HCT116 (cell line): ENCODE results near the gene C1orf105. TPM values are rescaled to one million over a fixed set of nuclear protein-coding genes. Genes with fewer than 3 reads are reported as not detected.

Source experiments
- ATAC-seq: fragments of 200-7000 bp; cut with Tn5 transposase; 2 replicates; pipeline ENCODE4 v1.9.1; 2020; ENCODE audit warnings: mild to moderate bottlenecking, moderate library complexity
- BruUV-seq: library from RNA; stranded (reverse); fragments of 400-500 nt; replicated peaks from 2 replicates; lab custom pipeline; 2021; lab: Mats Ljungman, UMichigan
- CTCF ChIA-PET: fragments of 300-600 bp; sonication (Branson Sonifier 250); formaldehyde crosslinking; loops from one replicate; lab custom pipeline; 2021; ENCODE audit warnings: antibody characterized with exemption; lab: Charles Lee
- POLR2A ChIA-PET: fragments of 300-600, 350-600 bp; sonication (Branson Sonifier 250); formaldehyde crosslinking; loops from one replicate; lab custom pipeline; 2021; ENCODE audit warnings: antibody characterized with exemption; lab: Charles Lee
- RAD21 ChIA-PET, 2 experiments: fragments of 300-600 bp; sonication (Branson Sonifier 250); formaldehyde crosslinking; loops; one replicate each; lab custom pipeline; 2023; ENCODE audit warnings: low total read pairs in 2 of 2; ENCODE audit not compliant: uncharacterized antibody in 2 of 2, unreplicated experiment in 2 of 2, low non-redundant PET in 1 of 2; lab: Charles Lee
- DNase-seq: peaks from one replicate; pipeline ENCODE4 v3.0.0-alpha.2; 2010; ENCODE audit warnings: low read depth, low spot score
- H2AFZ ChIP-seq: fragments of 200-600 bp; shearing (Covaris generic), sonication (generic); 2 replicates; pipeline ENCODE4 v1.6.1; 2017; ENCODE audit warnings: low read depth, mixed run types, mixed read lengths, antibody characterized with exemption, low read length; ENCODE audit not compliant: poor library complexity, severe bottlenecking
- H3K27ac ChIP-seq: 2 replicates; pipeline ENCODE4 v1.5.1; 2012; ENCODE audit warnings: low read depth, low read length
- H3K27me3 ChIP-seq: fragments of 200-600 bp; sonication (generic); 2 replicates; pipeline ENCODE4 v1.6.1; 2016; ENCODE audit warnings: mixed run types, low read length, mixed read lengths; ENCODE audit not compliant: insufficient read depth
- H3K36me3 ChIP-seq, 2 experiments: fragments of 200-500 bp in 1 of 2; fragments of 200-600 bp in 1 of 2; sonication (Bioruptor generic) in 1 of 2; sonication (generic) in 1 of 2; 2 replicates each; pipeline versions ENCODE4 v1.5.1 to v1.6.1; 2014 to 2016; ENCODE audit warnings: low read length in 2 of 2, inconsistent platforms in 1 of 2, mixed read lengths in 1 of 2, mixed run types in 1 of 2; ENCODE audit not compliant: insufficient read depth in 2 of 2, control insufficient read depth in 1 of 2
- H3K4me1 ChIP-seq, 2 experiments: fragments of 200-600 bp in 1 of 2; sonication (generic) in 1 of 2; 2 replicates each; pipeline versions ENCODE4 v1.5.1 to v1.6.1; 2012 to 2017; ENCODE audit warnings: low read length in 2 of 2, inconsistent platforms in 1 of 2, mild to moderate bottlenecking in 1 of 2, mixed read lengths in 1 of 2, mixed run types in 1 of 2, moderate library complexity in 1 of 2; ENCODE audit not compliant: insufficient read depth in 2 of 2, control insufficient read depth in 1 of 2
- H3K4me2 ChIP-seq: fragments of 200-600 bp; sonication (generic); 2 replicates; pipeline ENCODE4 v1.6.1; 2017; ENCODE audit warnings: mixed run types, low read length, mixed read lengths
- H3K4me3 ChIP-seq, 2 experiments: fragments of 200-600 bp in 1 of 2; sonication (generic) in 1 of 2; replicated peaks in 1 of 2; 2 replicates each; pipeline ENCODE4 v1.5.1; 2011 to 2016; ENCODE audit warnings: low read length in 2 of 2, control low read depth in 1 of 2, low read depth in 1 of 2, mild to moderate bottlenecking in 1 of 2, mixed read lengths in 1 of 2, mixed run types in 1 of 2
- H3K79me2 ChIP-seq: fragments of 200-600 bp; sonication (generic); 2 replicates; pipeline ENCODE4 v1.6.1; 2017; ENCODE audit warnings: mild to moderate bottlenecking, mixed run types, low read length, moderate library complexity, mixed read lengths; ENCODE audit not compliant: insufficient read depth
- H3K9ac ChIP-seq: fragments of 200-600 bp; sonication (generic); 2 replicates; pipeline ENCODE4 v1.6.1; 2016; ENCODE audit warnings: low read length, mixed read lengths
- H3K9me2 ChIP-seq: fragments of 200-600 bp; sonication (generic), shearing (Covaris generic); 2 replicates; pipeline ENCODE4 v1.6.1; 2017; ENCODE audit warnings: mixed run types, mild to moderate bottlenecking, moderate library complexity; ENCODE audit not compliant: insufficient read depth
- H3K9me3 ChIP-seq, 2 experiments: fragments of 200-500 bp in 1 of 2; fragments of 200-600 bp in 1 of 2; sonication (Bioruptor generic) in 1 of 2; sonication (generic) in 1 of 2; 2 replicates each; pipeline ENCODE4 v1.6.1; 2014 to 2017; ENCODE audit warnings: low read length in 2 of 2, mixed read lengths in 2 of 2, inconsistent platforms in 1 of 2, low read depth in 1 of 2, mild to moderate bottlenecking in 1 of 2, mixed run types in 1 of 2, moderate library complexity in 1 of 2; ENCODE audit not compliant: control insufficient read depth in 1 of 2, insufficient read depth in 1 of 2
- H4K20me1 ChIP-seq: fragments of 200-600 bp; sonication (generic), shearing (Covaris generic); 2 replicates; pipeline ENCODE4 v1.6.1; 2017; ENCODE audit warnings: mixed run types, mild to moderate bottlenecking, moderate library complexity; ENCODE audit not compliant: insufficient read depth
- ATF3 ChIP-seq: IDR thresholded peaks from 2 replicates; pipeline ENCODE4 v1.6.1; 2012
- CBX3 ChIP-seq: IDR thresholded peaks from 2 replicates; pipeline ENCODE4 v1.6.1; 2012; ENCODE audit warnings: low read depth
- CTCF ChIP-seq, 3 experiments: fragments of 200-600 bp in 1 of 3; sonication (generic) in 1 of 3; IDR thresholded peaks in 2 of 3; conservative IDR thresholded peaks in 1 of 3; 2 replicates each; pipeline ENCODE4 v1.5.1; 2012 to 2017; ENCODE audit warnings: low read depth in 2 of 3, low read length in 2 of 3, antibody characterized with exemption in 1 of 3, borderline replicate concordance in 1 of 3, control low read depth in 1 of 3, mild to moderate bottlenecking in 1 of 3, mixed read lengths in 1 of 3, mixed run types in 1 of 3, moderate library complexity in 1 of 3; ENCODE audit not compliant: insufficient read depth in 1 of 3
- EGR1 ChIP-seq: IDR thresholded peaks from 2 replicates; pipeline ENCODE4 v1.6.1; 2012; ENCODE audit warnings: low read depth
- ELF1 ChIP-seq: IDR thresholded peaks from 2 replicates; pipeline ENCODE4 v1.6.1; 2012; ENCODE audit warnings: low read depth, borderline replicate concordance
- EZH2 ChIP-seq: fragments of 200-600 bp; sonication (generic); IDR thresholded peaks from 2 replicates; pipeline ENCODE4 v1.6.1; 2017; ENCODE audit warnings: antibody characterized with exemption, mixed run types
- EZH2phosphoT487 ChIP-seq: fragments of 200-600 bp; IDR thresholded peaks from 2 replicates; pipeline ENCODE4 v1.6.1; 2018; ENCODE audit warnings: antibody characterized with exemption, borderline replicate concordance
- FOSL1 ChIP-seq: IDR thresholded peaks from 2 replicates; pipeline ENCODE4 v1.6.1; 2012; ENCODE audit warnings: low read depth
- JUND ChIP-seq: IDR thresholded peaks from 2 replicates; pipeline ENCODE4 v1.6.1; 2012
- POLR2A ChIP-seq: IDR thresholded peaks from 2 replicates; pipeline ENCODE4 v1.7.0; 2011; ENCODE audit warnings: borderline replicate concordance; ENCODE audit not compliant: insufficient read depth, insufficient read length; ENCODE audit errors: extremely low read depth
- RAD21 ChIP-seq: IDR thresholded peaks from 2 replicates; pipeline ENCODE4 v1.6.1; 2012; ENCODE audit warnings: low read depth, mild to moderate bottlenecking
- REST ChIP-seq: IDR thresholded peaks from 2 replicates; pipeline ENCODE4 v1.6.1; 2012; ENCODE audit warnings: low read depth
- SIN3A ChIP-seq: IDR thresholded peaks from 2 replicates; pipeline ENCODE4 v1.6.1; 2012; ENCODE audit warnings: low read depth
- SRF ChIP-seq: IDR thresholded peaks from 2 replicates; pipeline ENCODE4 v1.6.1; 2012; ENCODE audit warnings: low read depth
- TCF7L2 ChIP-seq: IDR thresholded peaks from 2 replicates; pipeline ENCODE4 v1.7.0; 2011; ENCODE audit warnings: borderline replicate concordance, inconsistent platforms; ENCODE audit not compliant: insufficient read depth, insufficient read length; ENCODE audit errors: extremely low read depth
- intact Hi-C: fragments of 100-400 bp; cut with micrococcal nuclease; formaldehyde crosslinking; loops from 2 replicates; pipeline ENCODE4 v1.10.0; 2022
- total RNA-seq: library from RNA; stranded (reverse); gene quantifications from one replicate; pipeline ENCODE4 v1.2.1, GENCODE V29; 2021; ENCODE audit not compliant: unreplicated experiment
- TF ChIP-seq, protein P1 (sequence below): IDR thresholded peaks from 2 replicates; pipeline ENCODE4 v1.6.1; 2012
- TF ChIP-seq, protein P2 (sequence below): IDR thresholded peaks from 2 replicates; pipeline ENCODE4 v1.6.1; 2011; ENCODE audit warnings: mild to moderate bottlenecking, low read length, moderate library complexity; ENCODE audit not compliant: insufficient replicate concordance; ENCODE audit errors: extremely low read depth

The C1orf105 gene
- total RNA-seq, 1 experiment from 2014 or later, result not detected

- intact Hi-C loops, result no loop called here
- Histone ChIP-seq H3K4me3 (no peak overlapping the region), H3K79me2 (no peaks in the 10 kb centered on the region), H4K20me1 (no peaks in the 10 kb centered on the region), H3K27ac (no peak overlapping the region), H3K9ac (no peak overlapping the region), H3K9me2 (no peaks in the 10 kb centered on the region), H3K9me3 (no peaks in the 10 kb centered on the region), H3K27me3 (no peaks in the 10 kb centered on the region), H2AFZ (no peak overlapping the region), H3K36me3 (no peaks in the 10 kb centered on the region), H3K4me1 (peaks cover 13 to 20% of the 10 kb centered on the region in 2 experiments; a peak in 3 of 4 replicates), H3K4me2 (no peak overlapping the region)
- POLR2A ChIA-PET, result no interaction called here
- CTCF ChIA-PET, result no interaction called here
- TF ChIP-seq REST (no peak), SIN3A (no peak), CTCF (IDR thresholded peaks at IDR 0.05 in 2 of 3, conservative IDR thresholded peaks at IDR 0.05 in 1 of 3; ENCODE audit: borderline replicate concordance in 1 of 3, insufficient read depth in 1 of 3, low read depth in 2 of 3, low read length in 2 of 3) (no peak), TCF7L2 (no peak), CBX3 (no peak), POLR2A (no peak), FOSL1 (no peak), JUND (no peak), EZH2phosphoT487 (no peak), EZH2 (no peak), ELF1 (no peak), RAD21 (no peak), ATF3 (no peak), EGR1 (no peak), SRF (no peak)
- TF ChIP-seq, protein P1, sequence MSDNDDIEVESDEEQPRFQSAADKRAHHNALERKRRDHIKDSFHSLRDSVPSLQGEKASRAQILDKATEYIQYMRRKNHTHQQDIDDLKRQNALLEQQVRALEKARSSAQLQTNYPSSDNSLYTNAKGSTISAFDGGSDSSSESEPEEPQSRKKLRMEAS, result no peak
- TF ChIP-seq, protein P2, sequence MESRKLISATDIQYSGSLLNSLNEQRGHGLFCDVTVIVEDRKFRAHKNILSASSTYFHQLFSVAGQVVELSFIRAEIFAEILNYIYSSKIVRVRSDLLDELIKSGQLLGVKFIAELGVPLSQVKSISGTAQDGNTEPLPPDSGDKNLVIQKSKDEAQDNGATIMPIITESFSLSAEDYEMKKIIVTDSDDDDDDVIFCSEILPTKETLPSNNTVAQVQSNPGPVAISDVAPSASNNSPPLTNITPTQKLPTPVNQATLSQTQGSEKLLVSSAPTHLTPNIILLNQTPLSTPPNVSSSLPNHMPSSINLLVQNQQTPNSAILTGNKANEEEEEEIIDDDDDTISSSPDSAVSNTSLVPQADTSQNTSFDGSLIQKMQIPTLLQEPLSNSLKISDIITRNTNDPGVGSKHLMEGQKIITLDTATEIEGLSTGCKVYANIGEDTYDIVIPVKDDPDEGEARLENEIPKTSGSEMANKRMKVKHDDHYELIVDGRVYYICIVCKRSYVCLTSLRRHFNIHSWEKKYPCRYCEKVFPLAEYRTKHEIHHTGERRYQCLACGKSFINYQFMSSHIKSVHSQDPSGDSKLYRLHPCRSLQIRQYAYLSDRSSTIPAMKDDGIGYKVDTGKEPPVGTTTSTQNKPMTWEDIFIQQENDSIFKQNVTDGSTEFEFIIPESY, result no peak
- DNase-seq, result no peak
- RAD21 ChIA-PET, result no interaction called here
- BruUV-seq, result no TSS peak
- no peak for ATAC-seq
These were observed 79.7 kb downstream of the C1orf105 start for GRCh38 chr1:172500207-172500606.
